GM18511 (cell line): Measurements from ENCODE around the gene DLST.

ENCODE experiments used
- ATAC-seq: cut with Tn5 transposase; IDR thresholded peaks from one replicate; pipeline ENCODE4 v1.9.1; 2021; ENCODE audit warnings: mild to moderate bottlenecking, moderate library complexity; ENCODE audit not compliant: unreplicated experiment

Gene DLST

GRCh38 chr14:74952697-74953484, 71.2 kb downstream of the DLST start:
- ATAC-seq, result no peak
